Right lobe of liver (tissue), 6 donors: ENCODE measurements around the gene BTBD16. TPM values are rescaled to one million over a fixed set of nuclear protein-coding genes. Genes with fewer than 3 reads are reported as not detected.
A peak's percentile ranks its signal among the peaks of the same experiment; 100 is the strongest.

Experiments used
- ATAC-seq, 4 donors: fragments of 200-7000 bp; cut with Tn5 transposase; one replicate each; pipeline ENCODE4 v1.9.1; 2020; ENCODE audit warnings: mild to moderate bottlenecking in 4 of 4, moderate library complexity in 4 of 4
- DNase-seq, 3 donors: peaks; one replicate each; pipeline ENCODE4 v3.0.0-alpha.2; 2020
- H3K27ac ChIP-seq, 3 donors: fragments of 200-600 bp; one replicate each; pipeline ENCODE4 v1.8.0; 2022
- H3K27me3 ChIP-seq, 2 donors: fragments of 200-600 bp; one replicate each; pipeline ENCODE4 v1.8.0; 2022
- H3K36me3 ChIP-seq, 4 donors: fragments of 200-600 bp; sonication (generic) in 1 of 4; one replicate each; pipeline versions ENCODE4 v1.5.1 to v1.8.0; 2017 to 2022; ENCODE audit warnings: control low read depth in 1 of 4
- H3K4me1 ChIP-seq, 4 donors: fragments of 200-600 bp; sonication (generic) in 1 of 4; one replicate each; pipeline versions ENCODE4 v1.5.1 to v1.8.0; 2017 to 2022; ENCODE audit warnings: control low read depth in 1 of 4
- H3K4me3 ChIP-seq, 3 donors: fragments of 200-600 bp; one replicate each; pipeline ENCODE4 v1.8.0; 2022
- H3K9me3 ChIP-seq, 4 donors: fragments of 200-600 bp; sonication (generic) in 1 of 4; one replicate each; pipeline versions ENCODE4 v1.5.1 to v1.8.0; 2017 to 2022; ENCODE audit warnings: control low read depth in 1 of 4
- POLR2A ChIP-seq: fragments of 450-650 bp; IDR thresholded peaks from one replicate; pipeline ENCODE4 v1.6.1; 2017; ENCODE audit warnings: antibody characterized with exemption, mild to moderate bottlenecking
- WGBS: methylation state at CpG from one replicate; pipeline ENCODE4 v1.1.6; 2018; ENCODE audit warnings: low coverage, low lambda C conversion rate; ENCODE audit not compliant: insufficient coverage; ENCODE audit errors: missing lambda C conversion rate; 5-methylcytosine and 5-hydroxymethylcytosine counted together
- intact Hi-C, 2 donors: fragments of 100-400 bp; cut with DNase I; formaldehyde crosslinking; loops; one replicate each; pipeline versions ENCODE4 v1.11.2 to v1.14.1; 2022
- total RNA-seq, 6 experiments: library from RNA; depleted of rRNA in 2 of 6; stranded (reverse); fragments of >200 nt in 2 of 6; fragmentation: NEBNext Ultra II Directional in 3 of 6; extraction: Animal tissue kit (Norgen Biotek cat#: 25700) in 3 of 6; gene quantifications; one replicate each; pipeline versions ENCODE4 v1.1.0 to v1.2.4, GENCODE V29; 2016 to 2023
- TF ChIP-seq, protein P1 (sequence below), 4 donors: fragments of 200-600 bp in 3 of 4; fragments of 450-650 bp in 1 of 4; IDR thresholded peaks; one replicate each; pipeline versions ENCODE4 v1.5.1 to v1.8.0; 2016 to 2022; ENCODE audit warnings: antibody characterized with exemption in 4 of 4, mild to moderate bottlenecking in 2 of 4
- donor health status: DM: no; HTN: yes; CAD: no.
- donor health status: DM: no; HTN: no; CAD: no.
- donor health status: DM: no; HTN: no; CAD: no.
- donor health status: DM: no; HTN: yes; CAD: no.
- donor health status: DM: no; HTN: yes; CAD: no.

The BTBD16 gene
- total RNA-seq, 6 experiments from 2014 or later, result 0.98 to 3.0 (median 2.0) TPM

DNA sequence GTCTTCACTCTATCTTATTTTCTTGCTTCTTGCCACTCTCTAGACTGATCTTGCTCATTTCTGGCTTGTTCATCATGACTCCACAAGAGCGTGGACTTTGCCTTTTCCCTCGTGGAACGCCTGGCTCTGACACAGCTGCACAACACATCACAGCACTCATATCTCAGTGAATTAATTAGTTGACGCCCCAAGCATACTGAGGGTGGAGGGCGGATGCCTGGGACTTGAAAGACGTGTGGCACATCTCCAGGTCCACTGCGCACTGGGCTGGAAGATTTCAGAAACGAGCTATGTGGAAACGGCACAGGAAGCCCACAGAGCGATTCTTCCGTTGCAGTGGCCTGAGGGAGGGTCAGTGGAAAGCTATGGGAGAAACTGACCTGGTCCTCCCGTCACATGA lies 79.8 kb downstream of the BTBD16 start:
- Histone ChIP-seq H3K27ac (no peak overlapping the region), H3K27me3 (no peaks in the 10 kb centered on the region), H3K4me1 (peaks cover 0 to 5% (median 0%) of the 10 kb centered on the region in 4 donors), H3K4me3 (no peak overlapping the region), H3K36me3 (no peaks in the 10 kb centered on the region), H3K9me3 (no peaks in the 10 kb centered on the region)
- TF ChIP-seq, protein P1, sequence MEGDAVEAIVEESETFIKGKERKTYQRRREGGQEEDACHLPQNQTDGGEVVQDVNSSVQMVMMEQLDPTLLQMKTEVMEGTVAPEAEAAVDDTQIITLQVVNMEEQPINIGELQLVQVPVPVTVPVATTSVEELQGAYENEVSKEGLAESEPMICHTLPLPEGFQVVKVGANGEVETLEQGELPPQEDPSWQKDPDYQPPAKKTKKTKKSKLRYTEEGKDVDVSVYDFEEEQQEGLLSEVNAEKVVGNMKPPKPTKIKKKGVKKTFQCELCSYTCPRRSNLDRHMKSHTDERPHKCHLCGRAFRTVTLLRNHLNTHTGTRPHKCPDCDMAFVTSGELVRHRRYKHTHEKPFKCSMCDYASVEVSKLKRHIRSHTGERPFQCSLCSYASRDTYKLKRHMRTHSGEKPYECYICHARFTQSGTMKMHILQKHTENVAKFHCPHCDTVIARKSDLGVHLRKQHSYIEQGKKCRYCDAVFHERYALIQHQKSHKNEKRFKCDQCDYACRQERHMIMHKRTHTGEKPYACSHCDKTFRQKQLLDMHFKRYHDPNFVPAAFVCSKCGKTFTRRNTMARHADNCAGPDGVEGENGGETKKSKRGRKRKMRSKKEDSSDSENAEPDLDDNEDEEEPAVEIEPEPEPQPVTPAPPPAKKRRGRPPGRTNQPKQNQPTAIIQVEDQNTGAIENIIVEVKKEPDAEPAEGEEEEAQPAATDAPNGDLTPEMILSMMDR (IDR thresholded peaks at IDR 0.05), result no peak
- no peak for TF ChIP-seq POLR2A
- WGBS, result 70% methylated on average over 12 of the region's 12 CpGs
- DNase-seq (no peak), ATAC-seq (peak in 3 of 4 donors; percentile 40 to 71 (median 66))
- intact Hi-C loops, result no loop called here

- intact Hi-C loops, result no loop called here
- Histone ChIP-seq H3K4me1 (peaks cover 0 to 5% (median 0%) of the 10 kb centered on the region in 4 donors), H3K27me3 (no peaks in the 10 kb centered on the region), H3K27ac (no peak overlapping the region), H3K4me3 (no peak overlapping the region), H3K9me3 (no peaks in the 10 kb centered on the region), H3K36me3 (no peaks in the 10 kb centered on the region)
- TF ChIP-seq POLR2A, result no peak
- TF ChIP-seq, protein P1 (IDR thresholded peaks at IDR 0.05), result no peak
- DNase-seq, result no peak
- 51% methylated on average over 3 of the region's 8 CpGs for WGBS
- no peak for ATAC-seq
Observed at GRCh38 chr10:122352817-122353525, 81.9 kb downstream of the BTBD16 start.

GRCh38 chr10:122354383-122354782 lies 83.3 kb downstream of the BTBD16 start:
- 83% methylated on average over 2 of the region's 2 CpGs for WGBS
- H3K27ac ChIP-seq, result no peak overlapping the region
- H3K4me3 ChIP-seq, result no peak overlapping the region
- H3K9me3 ChIP-seq, result no peaks in the 10 kb centered on the region
- no peaks in the 10 kb centered on the region for H3K36me3 ChIP-seq
- no peak for TF ChIP-seq POLR2A
- TF ChIP-seq, protein P1 (IDR thresholded peaks at IDR 0.05), result no peak
- H3K27me3 ChIP-seq, result no peaks in the 10 kb centered on the region
- peaks cover 0 to 5% (median 0%) of the 10 kb centered on the region in 4 donors for H3K4me1 ChIP-seq
- intact Hi-C loops, result no loop called here
- DNase-seq (no peak), ATAC-seq (no peak)

DNA sequence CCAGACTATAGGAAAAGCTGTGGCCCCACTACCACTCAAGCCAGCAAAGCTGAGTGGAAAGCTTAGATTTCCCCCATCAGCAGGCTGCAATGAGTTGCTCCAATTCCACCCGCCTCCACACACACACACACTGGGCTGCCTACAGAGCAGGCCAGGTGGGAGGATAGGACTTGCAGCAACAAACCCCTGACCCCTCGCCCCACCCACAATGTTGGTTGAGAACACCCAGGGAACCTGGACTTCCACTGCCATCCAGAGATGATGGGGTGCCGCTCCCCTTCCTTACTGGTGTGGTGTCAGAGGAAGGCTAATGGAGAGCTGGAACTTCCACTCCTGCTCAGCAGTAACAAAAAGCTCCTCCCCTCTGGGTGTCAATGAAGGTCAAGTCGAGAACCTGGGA lies 86.6 kb downstream of the BTBD16 start:
- H3K4me3 ChIP-seq, result no peak overlapping the region
- ATAC-seq, result no peak
- no peaks in the 10 kb centered on the region for H3K27me3 ChIP-seq
- H3K27ac ChIP-seq, result no peak overlapping the region
- no peak for DNase-seq
- no peaks in the 10 kb centered on the region for H3K4me1 ChIP-seq
- intact Hi-C loops, result no loop called here
- H3K36me3 ChIP-seq, result no peaks in the 10 kb centered on the region
- no peaks in the 10 kb centered on the region for H3K9me3 ChIP-seq
- 60% methylated on average over 1 of the region's 4 CpGs for WGBS
- no peak for TF ChIP-seq POLR2A
- TF ChIP-seq, protein P1 (IDR thresholded peaks at IDR 0.05), result no peak
